H9 (cell line): ENCODE results near the gene TEKT3. TPM values are rescaled to one million over a fixed set of nuclear protein-coding genes. Genes with fewer than 3 reads are reported as not detected.

Experiments
- DNase-seq: peaks from one replicate; pipeline ENCODE4 v3.0.0-alpha.2; 2017
- H2AFZ ChIP-seq: one replicate; pipeline ENCODE4 v1.6.1; 2013; ENCODE audit warnings: mild to moderate bottlenecking, low read length, control low read depth, moderate library complexity
- H2AK5ac ChIP-seq: 2 replicates; pipeline ENCODE4 v1.6.1; 2013; ENCODE audit warnings: low read length, control low read depth, mixed read lengths; ENCODE audit not compliant: insufficient read length
- H2BK120ac ChIP-seq: one replicate; pipeline ENCODE4 v1.6.1; 2013; ENCODE audit warnings: low read depth, mild to moderate bottlenecking, low read length, control low read depth, inconsistent platforms; ENCODE audit not compliant: poor library complexity, severe bottlenecking
- H2BK12ac ChIP-seq: 2 replicates; pipeline ENCODE4 v1.6.1; 2013; ENCODE audit warnings: low read length, control low read depth, mixed read lengths, low read depth; ENCODE audit not compliant: insufficient read length
- H2BK15ac ChIP-seq: 2 replicates; pipeline ENCODE4 v1.6.1; 2013; ENCODE audit warnings: low read depth, low read length, control low read depth
- H2BK20ac ChIP-seq: one replicate; pipeline ENCODE4 v1.6.1; 2013; ENCODE audit warnings: low read depth, mild to moderate bottlenecking, low read length, control low read depth, inconsistent platforms; ENCODE audit not compliant: poor library complexity, severe bottlenecking
- H2BK5ac ChIP-seq: 2 replicates; pipeline ENCODE4 v1.6.1; 2013; ENCODE audit warnings: low read length, control low read depth, mixed read lengths; ENCODE audit not compliant: insufficient read length
- H3K14ac ChIP-seq: 2 replicates; pipeline ENCODE4 v1.6.1; 2013; ENCODE audit warnings: low read length, control low read depth; ENCODE audit not compliant: insufficient read depth
- H3K18ac ChIP-seq: 2 replicates; pipeline ENCODE4 v1.6.1; 2013; ENCODE audit warnings: low read depth, mild to moderate bottlenecking, mixed read lengths, low read length, control low read depth; ENCODE audit not compliant: insufficient read length
- H3K23ac ChIP-seq: 2 replicates; pipeline ENCODE4 v1.6.1; 2013; ENCODE audit warnings: low read length, control low read depth, mixed read lengths, low read depth; ENCODE audit not compliant: insufficient read length
- H3K23me2 ChIP-seq: 2 replicates; pipeline ENCODE4 v1.6.1; 2013; ENCODE audit warnings: low read depth, mild to moderate bottlenecking, mixed read lengths, low read length, control low read depth; ENCODE audit not compliant: insufficient read length, poor library complexity, severe bottlenecking
- H3K27ac ChIP-seq: 2 replicates; pipeline ENCODE4 v1.5.1; 2013; ENCODE audit warnings: low read length, control low read depth, mixed read lengths, low read depth; ENCODE audit not compliant: insufficient read length
- H3K27me3 ChIP-seq: 2 replicates; pipeline ENCODE4 v1.6.1; 2013; ENCODE audit warnings: low read length, control low read depth, inconsistent platforms; ENCODE audit not compliant: insufficient read depth
- H3K4ac ChIP-seq: 2 replicates; pipeline ENCODE4 v1.6.1; 2013; ENCODE audit warnings: low read depth, mild to moderate bottlenecking, control low read depth, inconsistent platforms, low read length, moderate library complexity
- H3K4me1 ChIP-seq: 2 replicates; pipeline ENCODE4 v1.6.1; 2013; ENCODE audit warnings: low read length, control low read depth, inconsistent platforms; ENCODE audit not compliant: insufficient read depth
- H3K4me2 ChIP-seq: 2 replicates; pipeline ENCODE4 v1.6.1; 2013; ENCODE audit warnings: low read length, control low read depth, mixed read lengths; ENCODE audit not compliant: insufficient read length, insufficient read depth
- H3K56ac ChIP-seq: 2 replicates; pipeline ENCODE4 v1.6.1; 2013; ENCODE audit warnings: low read depth, mild to moderate bottlenecking, mixed read lengths, low read length, control low read depth; ENCODE audit not compliant: insufficient read length
- H3K79me1 ChIP-seq: 2 replicates; pipeline ENCODE4 v1.6.1; 2013; ENCODE audit warnings: low read depth, mild to moderate bottlenecking, moderate library complexity, low read length, control low read depth, inconsistent platforms; ENCODE audit not compliant: insufficient read depth, poor library complexity, severe bottlenecking
- H3K79me2 ChIP-seq: 2 replicates; pipeline ENCODE4 v1.6.1; 2013; ENCODE audit warnings: low read length, control low read depth, inconsistent platforms; ENCODE audit not compliant: insufficient read depth
- H3K9ac ChIP-seq: 2 replicates; pipeline ENCODE4 v1.6.1; 2013; ENCODE audit warnings: low read length, control low read depth, mixed read lengths; ENCODE audit not compliant: insufficient read length; ENCODE audit errors: extremely low read depth
- H3K9me3 ChIP-seq: one replicate; pipeline ENCODE4 v1.6.1; 2013; ENCODE audit warnings: low read depth, low read length, inconsistent platforms; ENCODE audit not compliant: control insufficient read depth
- H3T11ph ChIP-seq: one replicate; pipeline ENCODE4 v1.6.1; 2013; ENCODE audit warnings: mild to moderate bottlenecking, low read length, control low read depth, inconsistent platforms
- H4K20me1 ChIP-seq: one replicate; pipeline ENCODE4 v1.6.1; 2013; ENCODE audit not compliant: control insufficient read depth, insufficient read length, insufficient read depth
- H4K5ac ChIP-seq: 2 replicates; pipeline ENCODE4 v1.6.1; 2013; ENCODE audit warnings: low read depth, mild to moderate bottlenecking, mixed read lengths, low read length, control low read depth; ENCODE audit not compliant: insufficient read length
- H4K8ac ChIP-seq: replicated peaks from 2 replicates; pipeline ENCODE4 v1.6.1; 2013; ENCODE audit warnings: low read length, control low read depth, mixed read lengths, low read depth; ENCODE audit not compliant: insufficient read length
- H4K91ac ChIP-seq: 2 replicates; pipeline ENCODE4 v1.6.1; 2013; ENCODE audit warnings: low read depth, mild to moderate bottlenecking, moderate library complexity, mixed read lengths, low read length, control low read depth; ENCODE audit not compliant: insufficient read length
- H3K27ac Mint-ChIP-seq, 3 experiments: 2 replicates in 2 of 3; 3 replicates in 1 of 3; pipeline ENCODE4 v1.8.0; 2020 to 2021; ENCODE audit warnings: mixed read lengths in 3 of 3, mild to moderate bottlenecking in 1 of 3, moderate library complexity in 1 of 3
- H3K27me3 Mint-ChIP-seq: 2 replicates; pipeline ENCODE4 v1.8.0; 2021; ENCODE audit warnings: low read depth, mild to moderate bottlenecking, moderate library complexity, mixed read lengths
- H3K36me3 Mint-ChIP-seq, 3 experiments: 2 replicates in 2 of 3; 3 replicates in 1 of 3; pipeline ENCODE4 v1.8.0; 2020 to 2021; ENCODE audit warnings: low read depth in 3 of 3, mixed read lengths in 3 of 3; ENCODE audit not compliant: insufficient read depth in 1 of 3
- H3K4me1 Mint-ChIP-seq, 2 experiments: 2 replicates each; pipeline ENCODE4 v1.8.0; 2020; ENCODE audit warnings: mixed read lengths in 2 of 2
- H3K4me3 Mint-ChIP-seq, 2 experiments: 2 replicates in 1 of 2; 3 replicates in 1 of 2; pipeline ENCODE4 v1.8.0; 2020 to 2021; ENCODE audit warnings: mild to moderate bottlenecking in 2 of 2, mixed read lengths in 2 of 2, moderate library complexity in 1 of 2
- H3K9me3 Mint-ChIP-seq, 2 experiments: 2 replicates in 1 of 2; 3 replicates in 1 of 2; pipeline ENCODE4 v1.8.0; 2020; ENCODE audit warnings: mild to moderate bottlenecking in 2 of 2, mixed read lengths in 2 of 2, moderate library complexity in 1 of 2
- WGBS: extraction: QIAGEN DNeasy Blood & Tissue Kit; methylation state at CpG from one replicate; pipeline ENCODE4 v1.1.7; 2013; ENCODE audit warnings: missing lambda C conversion rate, low lambda C conversion rate, mixed read lengths; ENCODE audit not compliant: insufficient read length; ENCODE audit errors: extremely low coverage; 5-methylcytosine and 5-hydroxymethylcytosine counted together
- total RNA-seq: library from RNA; stranded (reverse); gene quantifications from 2 replicates; pipeline ENCODE4 v1.2.1, GENCODE V29; 2021
- TF ChIP-seq, protein P1 (sequence below): fragments of 200-600 bp; sonication (generic); conservative IDR thresholded peaks from 3 replicates; pipeline ENCODE4 v1.8.0; 2021; ENCODE audit warnings: antibody characterized with exemption, mild to moderate bottlenecking

The TEKT3 gene
- total RNA-seq, 1 experiment from 2014 or later = 0.42 TPM

DNA sequence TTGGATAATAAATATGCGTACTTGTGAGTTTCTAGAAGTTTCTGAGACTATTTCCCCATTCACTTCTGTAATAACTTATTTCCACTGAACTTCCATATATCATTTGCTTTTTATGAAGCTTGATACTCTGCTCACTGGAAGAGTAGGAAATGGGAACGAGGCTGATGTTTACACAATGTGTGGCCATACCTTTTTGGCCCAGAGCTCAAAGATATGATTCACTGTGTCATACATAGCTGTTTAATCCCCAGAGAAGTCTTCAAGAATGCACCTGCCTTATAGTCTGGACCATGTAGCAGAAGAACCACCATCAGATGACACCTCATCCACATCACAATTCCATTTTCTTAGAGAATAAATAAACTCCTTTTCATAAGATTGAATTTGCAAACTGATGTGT, 40.3 kb upstream of the TEKT3 start:
- H3K23me2 ChIP-seq = no peaks in the 10 kb centered on the region
- peaks cover 2% of the 10 kb centered on the region; the same call in 1 of the 2 replicates for H3K27me3 Mint-ChIP-seq

More for the DNA sequence above, 40.3 kb upstream of the TEKT3 start:
- no peak overlapping the region for H3K27ac ChIP-seq
- H3K56ac ChIP-seq = no peak overlapping the region
- no peak overlapping the region for H4K5ac ChIP-seq
- no peaks in the 10 kb centered on the region for H3K79me1 ChIP-seq
- no peak overlapping the region for H3K23ac ChIP-seq
- no peaks in the 10 kb centered on the region; a peak in 1 of 5 replicates for H3K9me3 Mint-ChIP-seq
- no CpG with 5 or more reads among the region's 2 CpGs for WGBS
- H3K4me2 ChIP-seq = no peak overlapping the region
- H2BK120ac ChIP-seq = no peak overlapping the region
- H2BK15ac ChIP-seq = no peak overlapping the region
- TF ChIP-seq, protein P1, sequence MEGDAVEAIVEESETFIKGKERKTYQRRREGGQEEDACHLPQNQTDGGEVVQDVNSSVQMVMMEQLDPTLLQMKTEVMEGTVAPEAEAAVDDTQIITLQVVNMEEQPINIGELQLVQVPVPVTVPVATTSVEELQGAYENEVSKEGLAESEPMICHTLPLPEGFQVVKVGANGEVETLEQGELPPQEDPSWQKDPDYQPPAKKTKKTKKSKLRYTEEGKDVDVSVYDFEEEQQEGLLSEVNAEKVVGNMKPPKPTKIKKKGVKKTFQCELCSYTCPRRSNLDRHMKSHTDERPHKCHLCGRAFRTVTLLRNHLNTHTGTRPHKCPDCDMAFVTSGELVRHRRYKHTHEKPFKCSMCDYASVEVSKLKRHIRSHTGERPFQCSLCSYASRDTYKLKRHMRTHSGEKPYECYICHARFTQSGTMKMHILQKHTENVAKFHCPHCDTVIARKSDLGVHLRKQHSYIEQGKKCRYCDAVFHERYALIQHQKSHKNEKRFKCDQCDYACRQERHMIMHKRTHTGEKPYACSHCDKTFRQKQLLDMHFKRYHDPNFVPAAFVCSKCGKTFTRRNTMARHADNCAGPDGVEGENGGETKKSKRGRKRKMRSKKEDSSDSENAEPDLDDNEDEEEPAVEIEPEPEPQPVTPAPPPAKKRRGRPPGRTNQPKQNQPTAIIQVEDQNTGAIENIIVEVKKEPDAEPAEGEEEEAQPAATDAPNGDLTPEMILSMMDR = no peak
- H2BK20ac ChIP-seq = no peak overlapping the region
- peaks cover 9 to 11% of the 10 kb centered on the region in 2 experiments for H3K4me1 Mint-ChIP-seq
- H3K4me3 Mint-ChIP-seq = no peak overlapping the region
- no peak overlapping the region for H3T11ph ChIP-seq
- H2BK12ac ChIP-seq = no peak overlapping the region
- no peaks in the 10 kb centered on the region for H3K36me3 Mint-ChIP-seq
- no peak overlapping the region for H4K91ac ChIP-seq
- no peak overlapping the region for H2AFZ ChIP-seq
- no peak overlapping the region for H4K8ac ChIP-seq
- H3K9me3 ChIP-seq = no peaks in the 10 kb centered on the region
- H3K79me2 ChIP-seq = no peaks in the 10 kb centered on the region
- H2BK5ac ChIP-seq = no peak overlapping the region
- H3K27ac Mint-ChIP-seq = no peak overlapping the region
- no peak overlapping the region for H3K14ac ChIP-seq
- no peak for DNase-seq
- H3K18ac ChIP-seq = no peak overlapping the region
- H3K4ac ChIP-seq = no peak overlapping the region
- H4K20me1 ChIP-seq = no peaks in the 10 kb centered on the region
- peaks cover 3% of the 10 kb centered on the region; the same call in 1 of the 2 replicates for H3K4me1 ChIP-seq
- no peaks in the 10 kb centered on the region for H3K27me3 ChIP-seq
- H2AK5ac ChIP-seq = no peak overlapping the region
- H3K9ac ChIP-seq = no peak overlapping the region
